Kidney epithelial cell (primary cell): ENCODE measurements around the gene NDOR1. TPM values are rescaled to one million over a fixed set of nuclear protein-coding genes. Genes with fewer than 3 reads are reported as not detected.
"Not testable (repeated sequence)": the region's sequence is repeated elsewhere in the genome, so short reads cannot be mapped to it uniquely, and the experiment has no call there.

Experiments
- DNase-seq: peaks from one replicate; pipeline ENCODE4 v3.0.0-alpha.2; 2010; ENCODE audit warnings: low read depth
- H3K27me3 ChIP-seq: 2 replicates; pipeline ENCODE4 v1.6.0; 2011; ENCODE audit warnings: low read length; ENCODE audit not compliant: control insufficient read depth, insufficient read depth
- H3K36me3 ChIP-seq: 2 replicates; pipeline ENCODE4 v1.5.1; 2011; ENCODE audit warnings: low read length; ENCODE audit not compliant: control insufficient read depth, insufficient read depth
- H3K4me3 ChIP-seq: 2 replicates; pipeline ENCODE4 v1.5.1; 2011; ENCODE audit warnings: low read depth, mild to moderate bottlenecking, control low read depth, low read length
- total RNA-seq: library from RNA; depleted of rRNA; stranded (reverse); fragments of >200 nt; gene quantifications from 2 replicates; pipeline ENCODE4 v1.2.3, GENCODE V29; 2015
- TF ChIP-seq, protein P1 (sequence below): IDR thresholded peaks from 2 replicates; pipeline ENCODE4 v1.5.1; 2011; ENCODE audit warnings: mild to moderate bottlenecking, moderate library complexity, low read length, control low read depth, inconsistent platforms; ENCODE audit not compliant: insufficient read depth, poor library complexity, severe bottlenecking

NDOR1 gene
- total RNA-seq, 1 donor from 2014 or later: 28.6 TPM

DNA sequence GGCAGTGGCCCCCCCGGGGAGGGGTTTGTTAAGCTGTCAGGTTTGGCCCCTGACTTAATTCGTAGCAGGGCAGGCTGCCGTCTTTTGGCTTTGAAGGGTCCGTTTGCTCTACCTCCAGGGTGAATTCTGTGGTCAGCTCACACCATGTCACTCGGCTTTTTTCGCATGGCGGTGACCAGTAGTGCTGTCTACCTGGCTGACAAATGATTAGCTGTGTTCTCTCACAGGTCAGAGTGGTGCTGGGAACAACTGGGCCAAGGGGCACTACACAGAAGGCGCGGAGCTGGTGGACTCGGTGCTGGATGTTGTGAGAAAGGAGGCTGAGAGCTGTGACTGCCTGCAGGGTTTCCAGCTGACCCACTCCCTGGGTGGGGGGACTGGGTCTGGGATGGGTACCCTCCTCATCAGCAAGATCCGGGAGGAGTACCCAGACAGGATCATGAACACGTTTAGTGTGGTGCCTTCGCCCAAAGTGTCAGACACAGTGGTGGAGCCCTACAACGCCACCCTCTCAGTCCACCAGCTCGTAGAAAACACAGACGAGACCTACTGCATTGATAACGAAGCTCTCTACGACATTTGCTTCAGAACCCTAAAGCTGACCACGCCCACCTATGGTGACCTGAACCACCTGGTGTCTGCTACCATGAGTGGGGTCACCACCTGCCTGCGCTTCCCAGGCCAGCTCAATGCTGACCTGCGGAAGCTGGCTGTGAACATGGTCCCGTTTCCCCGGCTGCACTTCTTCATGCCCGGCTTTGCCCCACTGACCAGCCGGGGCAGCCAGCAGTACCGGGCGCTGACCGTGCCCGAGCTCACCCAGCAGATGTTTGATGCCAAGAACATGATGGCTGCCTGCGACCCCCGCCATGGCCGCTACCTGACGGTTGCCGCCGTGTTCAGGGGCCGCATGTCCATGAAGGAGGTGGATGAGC is 37.0 kb downstream of the NDOR1 start:
- TF ChIP-seq, protein P1, sequence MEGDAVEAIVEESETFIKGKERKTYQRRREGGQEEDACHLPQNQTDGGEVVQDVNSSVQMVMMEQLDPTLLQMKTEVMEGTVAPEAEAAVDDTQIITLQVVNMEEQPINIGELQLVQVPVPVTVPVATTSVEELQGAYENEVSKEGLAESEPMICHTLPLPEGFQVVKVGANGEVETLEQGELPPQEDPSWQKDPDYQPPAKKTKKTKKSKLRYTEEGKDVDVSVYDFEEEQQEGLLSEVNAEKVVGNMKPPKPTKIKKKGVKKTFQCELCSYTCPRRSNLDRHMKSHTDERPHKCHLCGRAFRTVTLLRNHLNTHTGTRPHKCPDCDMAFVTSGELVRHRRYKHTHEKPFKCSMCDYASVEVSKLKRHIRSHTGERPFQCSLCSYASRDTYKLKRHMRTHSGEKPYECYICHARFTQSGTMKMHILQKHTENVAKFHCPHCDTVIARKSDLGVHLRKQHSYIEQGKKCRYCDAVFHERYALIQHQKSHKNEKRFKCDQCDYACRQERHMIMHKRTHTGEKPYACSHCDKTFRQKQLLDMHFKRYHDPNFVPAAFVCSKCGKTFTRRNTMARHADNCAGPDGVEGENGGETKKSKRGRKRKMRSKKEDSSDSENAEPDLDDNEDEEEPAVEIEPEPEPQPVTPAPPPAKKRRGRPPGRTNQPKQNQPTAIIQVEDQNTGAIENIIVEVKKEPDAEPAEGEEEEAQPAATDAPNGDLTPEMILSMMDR: no peak
- Histone ChIP-seq H3K36me3 (peaks cover 10% of the 10 kb centered on the region), H3K27me3 (peaks cover 4% of the 10 kb centered on the region), H3K4me3 (peak overlapping the region; percentile 96)
- DNase-seq: no peak

DNA sequence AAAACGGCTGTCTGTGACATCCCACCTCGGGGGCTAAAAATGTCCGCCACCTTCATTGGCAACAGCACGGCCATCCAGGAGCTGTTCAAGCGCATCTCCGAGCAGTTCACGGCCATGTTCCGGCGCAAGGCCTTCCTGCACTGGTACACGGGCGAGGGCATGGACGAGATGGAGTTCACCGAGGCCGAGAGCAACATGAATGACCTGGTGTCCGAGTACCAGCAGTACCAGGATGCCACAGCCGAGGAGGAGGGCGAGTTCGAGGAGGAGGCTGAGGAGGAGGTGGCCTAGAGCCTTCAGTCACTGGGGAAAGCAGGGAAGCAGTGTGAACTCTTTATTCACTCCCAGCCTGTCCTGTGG is 37.7 kb downstream of the NDOR1 start:
- not testable (repeated sequence) for H3K4me3 ChIP-seq

DNA sequence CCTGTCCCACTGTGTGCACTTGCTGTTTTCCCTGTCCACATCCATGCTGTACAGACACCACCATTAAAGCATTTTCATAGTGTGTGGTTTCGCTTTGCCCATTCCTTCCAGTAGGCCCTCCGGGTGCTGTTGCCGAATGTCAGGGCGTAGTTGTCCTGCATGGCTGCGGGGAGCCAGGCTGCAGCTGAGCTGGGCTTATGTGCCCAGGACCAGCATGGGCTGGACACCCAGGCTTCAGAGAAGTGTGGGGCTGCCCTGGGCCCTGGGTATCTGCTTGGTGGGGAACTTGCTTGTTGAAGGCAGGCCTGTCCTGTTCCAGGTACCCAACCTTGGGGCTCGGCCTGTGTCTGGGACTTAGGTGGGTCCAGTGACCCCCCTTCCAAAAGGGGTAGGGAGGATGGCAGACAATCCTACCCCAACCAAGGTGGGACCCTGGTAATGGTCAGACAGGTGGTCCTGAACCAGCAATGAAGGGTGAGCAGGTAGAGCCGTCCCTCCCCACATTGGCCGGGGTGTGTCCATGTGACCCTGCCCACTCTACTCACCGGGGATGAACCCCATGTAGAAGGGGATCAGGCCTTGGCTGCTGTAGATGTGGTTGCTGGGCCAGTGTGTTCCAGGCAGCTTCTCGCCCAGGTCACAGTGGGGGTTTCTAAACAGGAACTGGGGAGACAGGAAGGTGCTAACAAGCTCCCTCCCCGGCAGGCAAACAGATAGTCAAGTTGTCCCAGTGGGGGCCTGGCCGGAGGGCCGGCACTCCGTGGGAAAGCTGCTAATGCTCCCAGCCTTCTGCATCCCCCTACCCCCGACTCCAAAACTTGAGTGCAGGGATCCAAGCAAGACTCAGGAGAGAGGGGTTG is 38.4 kb downstream of the NDOR1 start:
- DNase-seq: no peak
- TF ChIP-seq, protein P1: no peak
- Histone ChIP-seq H3K36me3 (peaks cover 10% of the 10 kb centered on the region), H3K4me3 (no peak overlapping the region), H3K27me3 (peaks cover 4% of the 10 kb centered on the region)

More for the DNA sequence above, 37.7 kb downstream of the NDOR1 start:
- not testable (repeated sequence) for DNase-seq, H3K27me3 ChIP-seq
- H3K36me3 ChIP-seq: peaks cover 10% of the 10 kb centered on the region

DNA sequence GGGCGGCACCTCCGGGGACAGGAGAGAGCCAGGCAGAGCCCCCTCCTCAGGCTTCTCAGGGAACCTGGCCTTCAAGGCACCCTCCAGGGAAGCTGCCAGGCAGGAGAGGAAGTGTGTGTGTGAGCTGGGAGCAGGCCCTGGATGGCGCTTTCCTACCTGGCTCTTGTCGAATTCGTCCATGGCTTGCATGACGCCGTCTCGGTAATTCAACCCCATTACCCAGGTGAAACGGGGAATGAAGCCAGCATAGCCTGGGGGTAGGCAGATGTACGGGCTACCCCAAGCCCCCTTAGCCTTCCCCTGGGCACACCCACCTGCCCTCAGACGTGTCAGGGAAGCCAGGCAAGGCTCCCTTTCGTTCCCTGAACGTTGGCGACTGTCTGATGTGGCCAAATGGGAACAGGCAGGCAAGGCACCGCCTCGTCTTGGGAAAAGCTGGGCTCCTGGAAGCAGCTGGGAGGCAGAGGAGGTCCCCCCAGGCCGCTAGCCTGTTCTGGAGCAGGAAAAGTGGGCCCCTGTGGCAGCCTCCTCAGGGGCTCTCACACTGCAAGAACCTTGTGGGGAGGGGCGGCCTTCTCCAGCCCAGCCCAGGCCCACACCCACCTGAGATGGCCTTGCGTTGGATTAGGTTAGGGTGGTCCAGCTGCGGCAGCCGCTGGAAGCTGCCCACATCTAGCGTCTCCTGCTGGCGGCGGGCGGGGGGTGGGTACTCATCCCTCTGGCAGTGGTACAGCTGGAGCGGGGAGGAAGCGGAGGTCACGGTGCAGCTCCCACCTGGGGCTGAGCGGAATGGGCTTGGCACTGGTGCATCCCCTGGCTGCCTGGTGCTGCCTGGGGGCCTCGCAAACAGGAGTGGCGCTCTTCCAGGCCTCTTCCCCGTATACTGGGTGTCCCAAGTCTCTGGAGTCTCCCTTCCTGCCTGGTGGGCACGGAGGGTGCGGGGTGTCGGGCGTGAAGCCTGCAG is 39.3 kb downstream of the NDOR1 start:
- DNase-seq: no peak
- TF ChIP-seq, protein P1: peak; percentile 22
- Histone ChIP-seq H3K27me3 (peaks cover 4% of the 10 kb centered on the region), H3K4me3 (no peak overlapping the region), H3K36me3 (peaks cover 10% of the 10 kb centered on the region)

DNA sequence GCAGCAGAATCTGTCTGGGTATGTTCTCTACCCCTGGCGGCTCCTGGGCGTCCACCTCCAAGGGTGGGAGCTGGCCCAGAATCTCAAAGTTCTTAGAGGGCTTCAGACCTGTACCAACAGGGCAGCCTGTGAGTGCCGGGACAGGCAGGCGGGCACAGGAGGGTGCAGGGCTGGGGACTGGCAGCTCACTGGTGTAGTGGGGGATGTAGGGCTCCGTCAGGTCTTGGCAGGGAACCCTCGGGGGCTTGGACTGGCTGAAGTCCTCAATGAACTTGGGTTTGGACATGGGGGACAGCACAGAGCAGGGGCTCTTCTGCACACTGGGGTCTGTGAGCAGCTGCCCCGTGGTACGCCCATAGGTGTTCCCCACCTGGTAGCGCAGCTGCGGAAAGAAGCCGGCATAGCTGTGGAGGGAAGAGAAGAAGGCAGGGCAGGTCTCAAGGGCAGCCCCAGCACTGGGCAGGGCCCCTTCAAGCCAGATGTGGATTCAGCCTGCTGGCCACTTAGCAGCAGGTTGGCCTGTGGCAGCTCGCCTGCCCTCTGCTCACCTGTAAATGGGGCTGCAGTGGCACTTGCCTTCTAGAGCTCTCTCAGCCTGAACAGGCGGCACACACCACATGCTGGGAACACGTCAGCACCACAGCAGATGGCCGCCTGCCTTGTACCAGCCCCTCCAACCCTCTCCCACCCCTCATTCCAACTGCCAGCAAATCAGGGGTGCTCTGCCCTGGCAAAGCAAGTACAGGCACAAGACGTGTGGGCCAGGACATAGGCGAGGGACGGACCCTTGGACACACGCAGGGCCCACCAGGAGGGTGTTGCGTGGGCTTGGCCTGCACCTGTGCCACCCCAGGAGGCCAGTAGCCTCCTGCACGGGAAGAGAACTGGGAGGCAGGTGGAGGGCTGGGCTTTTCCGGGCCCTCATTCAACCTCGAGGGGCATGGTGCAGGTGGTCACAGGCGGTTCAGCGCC is 40.2 kb downstream of the NDOR1 start:
- TF ChIP-seq, protein P1: no peak
- peaks cover 4% of the 10 kb centered on the region for H3K27me3 ChIP-seq
- H3K4me3 ChIP-seq: no peak overlapping the region
- DNase-seq: no peak
- peaks cover 10% of the 10 kb centered on the region for H3K36me3 ChIP-seq
